GM19372 (cell line): Measurements from ENCODE around the gene COPRS.
"Not testable (repeated sequence)": the region's sequence is repeated elsewhere in the genome, so short reads cannot be mapped to it uniquely, and the experiment has no call there.

Source experiments
- ATAC-seq: cut with Tn5 transposase; IDR thresholded peaks from one replicate; pipeline ENCODE4 v1.9.1; 2021; ENCODE audit warnings: mild to moderate bottlenecking, low read depth, moderate library complexity; ENCODE audit not compliant: unreplicated experiment

The COPRS gene

DNA sequence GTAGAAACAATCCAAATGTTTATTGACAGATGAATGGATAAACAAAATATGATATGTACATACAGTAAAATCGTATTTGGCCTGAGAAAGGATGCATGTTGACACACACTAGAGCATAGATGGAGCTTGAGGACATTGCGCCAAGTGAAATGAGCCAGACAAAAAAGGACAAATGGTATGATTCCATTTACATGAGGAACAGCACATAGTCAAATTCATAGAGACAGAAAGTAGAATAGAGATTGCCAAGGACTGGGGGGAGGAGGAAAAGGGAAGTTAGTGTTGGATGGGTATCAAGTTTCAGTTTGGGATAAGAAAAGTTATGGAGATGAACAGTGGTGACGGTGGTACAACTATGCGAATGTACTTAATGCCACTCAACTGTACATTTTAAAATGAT is 47.9 kb downstream of the COPRS start:
- ATAC-seq, result no peak

DNA sequence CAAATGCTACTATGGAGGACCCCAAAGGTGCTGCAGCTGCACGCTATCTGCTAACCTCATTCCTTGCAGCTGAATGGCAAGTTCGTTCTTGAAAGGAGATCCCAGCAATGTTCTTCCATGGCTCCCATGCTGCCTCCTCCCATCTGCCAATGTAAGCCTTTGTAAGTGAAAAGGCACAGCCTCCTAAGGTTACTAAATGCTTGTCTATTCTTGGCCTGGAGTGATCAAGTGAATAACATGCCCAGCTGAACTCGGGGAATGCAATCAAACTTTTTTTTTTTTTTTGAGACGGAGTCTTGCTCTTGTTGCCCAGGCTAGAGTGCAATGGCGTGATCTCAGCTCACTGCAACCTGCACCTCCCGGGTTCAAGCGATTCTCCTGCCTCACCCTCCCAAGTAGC is 49.2 kb downstream of the COPRS start:
- ATAC-seq, result not testable (repeated sequence)

DNA sequence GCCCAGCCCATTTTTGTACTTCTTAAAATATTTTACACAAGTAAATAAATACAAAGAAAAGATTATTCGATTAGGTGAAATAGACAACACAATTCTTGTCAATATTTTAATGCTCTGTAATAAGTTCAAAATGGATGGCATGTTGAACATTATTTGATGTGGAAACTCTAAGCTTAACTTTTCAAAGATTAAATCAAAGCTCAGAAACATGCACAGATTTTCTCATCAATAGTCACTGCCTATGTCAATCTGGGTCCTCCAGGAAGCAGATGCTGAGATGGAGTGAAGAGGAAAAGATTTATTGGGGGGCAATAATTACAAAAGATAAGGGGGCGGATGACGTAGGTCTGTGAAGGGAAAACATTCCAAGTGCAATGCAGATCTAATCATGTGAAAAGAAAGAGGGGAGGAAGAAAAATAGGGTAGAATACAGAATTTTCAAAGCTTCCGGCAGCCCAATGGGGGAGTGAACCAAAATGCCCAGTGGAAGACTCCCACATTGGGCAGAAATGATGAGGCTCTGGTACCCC is 50.5 kb downstream of the COPRS start:
- no peak for ATAC-seq

DNA sequence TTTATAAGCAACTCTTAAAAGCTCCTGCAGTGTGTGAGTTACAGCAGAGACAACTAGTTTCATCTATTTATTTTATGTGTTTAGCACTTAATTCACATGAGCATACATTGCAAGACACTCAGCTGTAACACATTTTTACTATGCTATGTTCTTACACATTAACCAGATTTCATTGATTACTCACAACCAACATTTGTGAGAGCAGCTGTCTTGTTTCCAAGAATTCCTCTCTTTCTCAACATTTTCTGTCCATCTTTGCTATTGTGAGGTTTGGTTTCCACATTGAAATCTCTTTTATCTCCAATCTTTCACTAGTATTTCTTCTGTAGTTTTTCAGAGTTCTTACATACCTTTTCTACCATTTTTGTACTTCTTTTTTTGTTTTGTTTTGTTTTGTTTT is 51.2 kb downstream of the COPRS start:
- ATAC-seq, result no peak

DNA sequence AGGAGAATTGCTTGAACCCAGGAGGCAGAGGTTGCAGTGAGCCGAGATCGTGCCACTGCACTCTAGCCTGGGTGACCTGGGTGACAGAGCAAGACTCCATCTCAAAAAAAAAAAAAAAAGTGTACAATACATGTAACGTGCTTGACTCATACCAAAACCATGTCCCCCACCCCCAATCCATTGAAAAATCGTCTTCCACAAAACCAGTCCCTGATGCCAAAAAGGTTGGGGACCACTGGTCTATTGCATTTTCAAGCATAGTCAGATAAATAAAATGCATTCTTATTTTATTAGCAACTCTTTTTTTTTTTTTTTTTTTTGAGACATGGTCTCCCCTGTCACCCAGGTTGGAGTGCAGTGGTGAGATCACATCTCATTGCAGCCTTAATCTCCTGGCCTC is 52.1 kb downstream of the COPRS start:
- ATAC-seq, result no peak

DNA sequence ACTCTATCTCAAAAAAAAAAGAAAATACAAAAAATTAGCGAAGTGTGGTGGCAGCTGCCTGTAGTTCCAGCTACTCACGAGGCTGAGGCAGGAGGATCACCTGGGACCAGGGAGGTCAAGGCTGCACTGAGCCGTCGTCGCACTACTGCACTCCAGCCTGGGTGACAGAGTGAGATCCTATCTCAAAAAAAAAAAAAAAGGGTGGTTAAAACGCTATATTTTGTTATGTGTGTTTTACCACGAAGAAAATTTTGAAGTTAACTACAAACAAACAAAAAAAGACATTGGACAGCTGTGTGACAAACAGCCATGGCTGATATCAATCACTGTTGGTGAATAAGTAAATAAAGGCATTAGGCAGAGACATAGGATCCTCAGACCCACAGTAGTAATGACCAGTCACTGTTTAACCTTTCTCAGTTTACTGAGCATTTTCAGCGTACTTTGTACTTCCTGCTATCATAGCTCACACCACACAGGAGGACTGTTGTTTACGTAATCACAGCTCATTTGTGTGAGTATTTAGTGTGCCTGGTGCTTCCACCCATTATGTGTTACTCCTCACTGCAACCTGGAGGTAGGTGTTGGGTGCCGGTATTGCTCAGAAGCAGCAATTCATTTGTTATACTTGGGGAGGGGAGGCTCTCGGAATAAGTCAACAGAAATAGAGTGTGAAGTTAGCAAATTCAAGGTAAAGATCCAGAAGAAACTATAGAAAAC is 55.4 kb downstream of the COPRS start:
- ATAC-seq, result no peak

DNA sequence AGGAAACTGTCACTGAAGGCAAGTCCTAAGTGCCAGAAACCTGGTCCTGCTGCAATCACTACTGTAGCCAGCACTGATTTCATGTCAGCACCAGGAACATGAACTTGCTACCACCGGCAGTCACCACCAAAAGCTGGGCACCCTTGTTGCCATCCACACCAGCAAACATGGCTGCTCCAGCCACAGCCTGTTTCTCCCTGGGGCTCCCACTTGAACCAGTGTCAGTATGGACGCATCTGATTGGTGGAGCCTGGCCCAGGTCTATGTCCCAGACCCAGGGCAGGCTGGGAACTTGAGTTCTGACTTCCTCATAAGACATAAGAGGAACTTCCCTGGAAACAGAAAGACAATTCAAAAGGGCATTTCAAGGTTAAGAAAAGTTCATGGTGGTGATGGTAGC is 56.5 kb downstream of the COPRS start:
- no peak for ATAC-seq
